Measurements from ENCODE around the gene ANO10.
"Not testable (repeated sequence)": the region's sequence is repeated elsewhere in the genome, so short reads cannot be mapped to it uniquely, and the experiment has no call there.

ANO10 gene

GRCh38 chr3:43612419-43612818, 9.4 kb downstream of the ANO10 start:
- TF ChIP-seq CTCF (IDR thresholded peaks at IDR 0.05; ENCODE audit: borderline replicate concordance, insufficient read depth, low read depth, low read length): no peak
- no peak overlapping the region for H3K4me3 ChIP-seq (ENCODE audit: low read depth, low read length)

GRCh38 chr3:43609406-43609805, 12.4 kb downstream of the ANO10 start:
- H3K4me3 ChIP-seq (ENCODE audit: low read depth, low read length): no peak overlapping the region
- TF ChIP-seq CTCF (IDR thresholded peaks at IDR 0.05; ENCODE audit: borderline replicate concordance, insufficient read depth, low read depth, low read length): no peak

GRCh38 chr3:43608751-43609150, 13.1 kb downstream of the ANO10 start:
- TF ChIP-seq CTCF (IDR thresholded peaks at IDR 0.05; ENCODE audit: borderline replicate concordance, insufficient read depth, low read depth, low read length): no peak
- no peak overlapping the region for H3K4me3 ChIP-seq (ENCODE audit: low read depth, low read length)

GRCh38 chr3:43606284-43606683, 15.5 kb downstream of the ANO10 start:
- H3K4me3 ChIP-seq (ENCODE audit: low read depth, low read length): no peak overlapping the region
- no peak for TF ChIP-seq CTCF (IDR thresholded peaks at IDR 0.05; ENCODE audit: borderline replicate concordance, insufficient read depth, low read depth, low read length)

GRCh38 chr3:43599959-43600358, 21.9 kb downstream of the ANO10 start:
- H3K4me3 ChIP-seq (ENCODE audit: low read depth, low read length): not testable (repeated sequence)

GRCh38 chr3:43597961-43598360, 23.9 kb downstream of the ANO10 start:
- no peak for TF ChIP-seq CTCF (IDR thresholded peaks at IDR 0.05; ENCODE audit: borderline replicate concordance, insufficient read depth, low read depth, low read length)

GRCh38 chr3:43596178-43596577, 25.6 kb downstream of the ANO10 start:
- H3K4me3 ChIP-seq (ENCODE audit: low read depth, low read length): not testable (repeated sequence)

More at GRCh38 chr3:43597961-43598360, 23.9 kb downstream of the ANO10 start:
- no peak overlapping the region for H3K4me3 ChIP-seq (ENCODE audit: low read depth, low read length)

- not testable (repeated sequence) for H3K4me3 ChIP-seq (ENCODE audit: low read depth, low read length)
Measured at GRCh38 chr3:43595280-43595679, 26.5 kb downstream of the ANO10 start.

GRCh38 chr3:43593588-43593987, 28.2 kb downstream of the ANO10 start:
- not testable (repeated sequence) for H3K4me3 ChIP-seq (ENCODE audit: low read depth, low read length)

- not testable (repeated sequence) for H3K4me3 ChIP-seq (ENCODE audit: low read depth, low read length)
Measured at GRCh38 chr3:43591866-43592265, 29.9 kb downstream of the ANO10 start.

Measured in GM12875 (cell line).